T1000 (cell line): ENCODE results near the gene SNX13.
"Not testable (repeated sequence)": the region's sequence is repeated elsewhere in the genome, so short reads cannot be mapped to it uniquely, and the experiment has no call there.

Experiments used
- DNase-seq: peaks from one replicate; lab custom pipeline; 2025; ENCODE audit warnings: mixed read lengths; lab: John Stamatoyannopoulos, UW

Gene SNX13

GRCh38 chr7:17912050-17912449 lies 28.2 kb downstream of the SNX13 start:
- no peak for DNase-seq

- DNase-seq: no peak
Measured at GRCh38 chr7:17910377-17910776, 29.9 kb downstream of the SNX13 start.

GRCh38 chr7:17909310-17909709 lies 31.0 kb downstream of the SNX13 start:
- not testable (repeated sequence) for DNase-seq

- no peak for DNase-seq
Measured at GRCh38 chr7:17907014-17907413, 33.3 kb downstream of the SNX13 start.

GRCh38 chr7:17903337-17903736 lies 37.0 kb downstream of the SNX13 start:
- DNase-seq: no peak

GRCh38 chr7:17902599-17902998 lies 37.7 kb downstream of the SNX13 start:
- no peak for DNase-seq

- DNase-seq: no peak
Measured at GRCh38 chr7:17900464-17900863, 39.8 kb downstream of the SNX13 start.

- no peak for DNase-seq
Measured at GRCh38 chr7:17898111-17898510, 42.2 kb downstream of the SNX13 start.

GRCh38 chr7:17887286-17887685 lies 53.0 kb downstream of the SNX13 start:
- DNase-seq: no peak

GRCh38 chr7:17882685-17883084 lies 57.6 kb downstream of the SNX13 start:
- DNase-seq: no peak

- DNase-seq: no peak
Measured at GRCh38 chr7:17879075-17879661, 61.1 kb downstream of the SNX13 start.

GRCh38 chr7:17878627-17879026 lies 61.7 kb downstream of the SNX13 start:
- DNase-seq: no peak

- no peak for DNase-seq
Measured at GRCh38 chr7:17871815-17872533, 68.3 kb downstream of the SNX13 start.

- no peak for DNase-seq
Measured at GRCh38 chr7:17870406-17870805, 69.9 kb downstream of the SNX13 start.

GRCh38 chr7:17863809-17864143 lies 76.5 kb downstream of the SNX13 start:
- DNase-seq: no peak

- DNase-seq: no peak
Measured at GRCh38 chr7:17863095-17863808, 77.0 kb downstream of the SNX13 start.

- DNase-seq: no peak
Measured at GRCh38 chr7:17856251-17856650, 84.0 kb downstream of the SNX13 start.

- DNase-seq: no peak
Measured at GRCh38 chr7:17855202-17855601, 85.1 kb downstream of the SNX13 start.

- no peak for DNase-seq
Measured at GRCh38 chr7:17854261-17855047, 85.8 kb downstream of the SNX13 start.

GRCh38 chr7:17852361-17852760 lies 87.9 kb downstream of the SNX13 start:
- DNase-seq: no peak

- DNase-seq: no peak
Measured at GRCh38 chr7:17849504-17849903, 90.8 kb downstream of the SNX13 start.

GRCh38 chr7:17848516-17848915 lies 91.8 kb downstream of the SNX13 start:
- no peak for DNase-seq

- DNase-seq: no peak
Measured at GRCh38 chr7:17846935-17847334, 93.4 kb downstream of the SNX13 start.
